PC-9 (cell line): Measurements from ENCODE around the gene DCN. TPM values are rescaled to one million over a fixed set of nuclear protein-coding genes. Genes with fewer than 3 reads are reported as not detected.

Experiments
- BruUV-seq: library from RNA; stranded (reverse); fragments of 400-500 nt; replicated peaks from 2 replicates; lab custom pipeline; 2021; lab: Mats Ljungman, UMichigan
- CTCF ChIA-PET: fragments of 300-600 bp; sonication (Branson Sonifier 250); formaldehyde crosslinking; loops from one replicate; lab custom pipeline; 2022; ENCODE audit warnings: antibody characterized with exemption; lab: Charles Lee
- POLR2A ChIA-PET: fragments of 300-600 bp; sonication (Branson Sonifier 250); formaldehyde crosslinking; loops from one replicate; lab custom pipeline; 2022; ENCODE audit warnings: antibody characterized with exemption; ENCODE audit not compliant: unreplicated experiment; lab: Charles Lee
- DNase-seq, 2 experiments: peaks; one replicate each; pipeline versions ENCODE4 v3.0.0 to v3.0.0-alpha.2; 2015 to 2022; ENCODE audit warnings: mixed read lengths in 1 of 2
- H2AFZ ChIP-seq: fragments of 200-600 bp; sonication (generic); 2 replicates; pipeline ENCODE4 v1.8.1; 2017; ENCODE audit warnings: antibody characterized with exemption
- H3F3A ChIP-seq: fragments of 200-600 bp; sonication (generic); 2 replicates; pipeline ENCODE4 v1.8.1; 2017; ENCODE audit warnings: antibody characterized with exemption, mild to moderate bottlenecking, low read depth; ENCODE audit not compliant: insufficient read depth
- H3K27ac ChIP-seq: fragments of 200-600 bp; sonication (generic); 2 replicates; pipeline ENCODE4 v1.6.1; 2016; ENCODE audit warnings: mixed run types
- H3K27me3 ChIP-seq: fragments of 200-600 bp; sonication (generic); 2 replicates; pipeline ENCODE4 v1.6.1; 2016; ENCODE audit warnings: low read depth, mixed run types; ENCODE audit not compliant: insufficient read depth
- H3K36me3 ChIP-seq: fragments of 200-600 bp; sonication (generic); 2 replicates; pipeline ENCODE4 v1.6.1; 2016; ENCODE audit warnings: low read depth, mixed run types
- H3K4me1 ChIP-seq: fragments of 200-600 bp; sonication (generic); replicated peaks from 2 replicates; pipeline ENCODE4 v1.6.1; 2016; ENCODE audit warnings: mixed run types; ENCODE audit not compliant: insufficient read depth
- H3K4me2 ChIP-seq: fragments of 200-600 bp; sonication (generic); 2 replicates; pipeline ENCODE4 v1.6.1; 2017; ENCODE audit warnings: mixed run types
- H3K4me3 ChIP-seq: fragments of 200-600 bp; sonication (generic); 2 replicates; pipeline ENCODE4 v1.6.1; 2016; ENCODE audit warnings: mixed run types
- H3K79me2 ChIP-seq: fragments of 200-600 bp; sonication (generic); 2 replicates; pipeline ENCODE4 v1.6.1; 2017; ENCODE audit warnings: low read depth, mixed run types
- H3K9me2 ChIP-seq: fragments of 200-600 bp; sonication (generic); 2 replicates; pipeline ENCODE4 v1.8.1; 2017; ENCODE audit warnings: mild to moderate bottlenecking; ENCODE audit not compliant: insufficient read depth
- H3K9me3 ChIP-seq: fragments of 200-600 bp; sonication (generic); 2 replicates; pipeline ENCODE4 v1.8.1; 2016; ENCODE audit warnings: low read depth; ENCODE audit not compliant: insufficient read depth
- H4K20me1 ChIP-seq: fragments of 200-600 bp; sonication (generic); 2 replicates; pipeline ENCODE4 v1.8.1; 2017; ENCODE audit not compliant: insufficient read depth
- CTCF ChIP-seq: fragments of 200-600 bp; sonication (generic); conservative IDR thresholded peaks from 2 replicates; pipeline ENCODE4 v1.6.1; 2017; ENCODE audit warnings: mixed run types, antibody characterized with exemption, mild to moderate bottlenecking, moderate library complexity
- EZH2 ChIP-seq: fragments of 200-600 bp; sonication (generic); IDR thresholded peaks from 2 replicates; pipeline ENCODE4 v1.8.0; 2017; ENCODE audit warnings: antibody characterized with exemption, low read depth
- intact Hi-C: fragments of 100-400 bp; cut with micrococcal nuclease; formaldehyde crosslinking; loops from one replicate; pipeline ENCODE4 v1.10.0; 2022; ENCODE audit not compliant: unreplicated experiment
- total RNA-seq: library from RNA; stranded (reverse); gene quantifications from 2 replicates; pipeline ENCODE4 v1.2.3, GENCODE V29; 2021

The DCN gene
- total RNA-seq, 1 experiment from 2014 or later, result not detected

- ChIA-PET POLR2A (no interaction called here), CTCF (no interaction called here)
- Histone ChIP-seq H2AFZ (no peak overlapping the region), H3K4me3 (no peak overlapping the region), H3K27me3 (no peaks in the 10 kb centered on the region), H3K9me2 (no peaks in the 10 kb centered on the region; the same call in 1 of the 2 replicates), H3K27ac (no peak overlapping the region), H3K79me2 (no peaks in the 10 kb centered on the region), H3K36me3 (no peaks in the 10 kb centered on the region), H4K20me1 (no peaks in the 10 kb centered on the region), H3F3A (no peaks in the 10 kb centered on the region), H3K4me1 (no peaks in the 10 kb centered on the region), H3K4me2 (no peak overlapping the region), H3K9me3 (no peaks in the 10 kb centered on the region)
- BruUV-seq, result no TSS peak
- TF ChIP-seq CTCF (no peak), EZH2 (no peak)
- DNase-seq, result no peak
- intact Hi-C loops, result no loop called here
These were observed 9.5 kb downstream of the DCN start for GRCh38 chr12:91173124-91173523.

GRCh38 chr12:91172096-91172495 lies 10.5 kb downstream of the DCN start:
- intact Hi-C loops, result no loop called here
- H3K79me2 ChIP-seq, result no peaks in the 10 kb centered on the region
- no TSS peak for BruUV-seq

GRCh38 chr12:91171476-91171875 lies 11.1 kb downstream of the DCN start:
- Histone ChIP-seq H2AFZ (no peak overlapping the region), H3K9me2 (no peaks in the 10 kb centered on the region; the same call in 1 of the 2 replicates), H4K20me1 (no peaks in the 10 kb centered on the region), H3K4me1 (no peaks in the 10 kb centered on the region), H3K4me2 (no peak overlapping the region), H3F3A (no peaks in the 10 kb centered on the region), H3K9me3 (no peaks in the 10 kb centered on the region), H3K27ac (no peak overlapping the region), H3K79me2 (no peaks in the 10 kb centered on the region), H3K27me3 (no peaks in the 10 kb centered on the region), H3K4me3 (no peak overlapping the region), H3K36me3 (no peaks in the 10 kb centered on the region)
- no TSS peak for BruUV-seq
- no peak for DNase-seq
- intact Hi-C loops, result no loop called here
- ChIA-PET CTCF (no interaction called here), POLR2A (no interaction called here)
- TF ChIP-seq CTCF (no peak), EZH2 (no peak)

More at GRCh38 chr12:91172096-91172495, 10.5 kb downstream of the DCN start:
- Histone ChIP-seq H3K9me2 (no peaks in the 10 kb centered on the region; the same call in 1 of the 2 replicates), H3K4me3 (no peak overlapping the region), H3K9me3 (no peaks in the 10 kb centered on the region), H3K36me3 (no peaks in the 10 kb centered on the region), H3K27me3 (no peaks in the 10 kb centered on the region), H3F3A (no peaks in the 10 kb centered on the region), H3K4me1 (no peaks in the 10 kb centered on the region), H3K27ac (no peak overlapping the region), H2AFZ (no peak overlapping the region), H4K20me1 (no peaks in the 10 kb centered on the region), H3K4me2 (no peak overlapping the region)
- no peak for DNase-seq
- ChIA-PET POLR2A (no interaction called here), CTCF (no interaction called here)
- TF ChIP-seq EZH2 (no peak), CTCF (no peak)
